GOT3 (cell line): ENCODE measurements around the gene SMOC2.
"Not testable (repeated sequence)": the region's sequence is repeated elsewhere in the genome, so short reads cannot be mapped to it uniquely, and the experiment has no call there.

Source experiments
- DNase-seq: peaks from one replicate; lab custom pipeline; 2025; ENCODE audit warnings: mixed read lengths; lab: John Stamatoyannopoulos, UW

SMOC2 gene

GRCh38 chr6:168517742-168518347 is 76.9 kb downstream of the SMOC2 start:
- no peak for DNase-seq

- DNase-seq, result no peak
These were observed 77.4 kb downstream of the SMOC2 start for GRCh38 chr6:168518348-168518745.

- no peak for DNase-seq
These were observed 77.9 kb downstream of the SMOC2 start for GRCh38 chr6:168518867-168519266.

DNA sequence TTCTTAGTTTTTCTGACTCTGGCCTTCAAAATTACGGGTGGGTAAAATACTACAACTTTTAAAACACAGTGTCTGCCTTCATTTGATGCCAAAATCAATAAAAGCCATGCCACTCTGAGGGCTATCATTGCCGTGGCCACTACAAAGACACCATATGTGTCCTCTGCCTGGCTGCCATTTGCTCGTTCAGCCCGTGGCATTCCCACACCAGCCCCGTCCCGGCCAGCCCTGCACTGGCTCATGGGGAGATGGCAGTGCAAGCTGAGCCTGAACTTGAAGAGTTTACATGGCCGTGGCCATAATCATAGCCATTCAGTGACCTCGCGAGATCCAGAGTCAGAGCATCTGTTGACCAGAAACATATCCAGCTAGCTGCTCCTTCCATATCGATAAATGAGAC is 79.2 kb downstream of the SMOC2 start:
- DNase-seq, result no peak

GRCh38 chr6:168524571-168525001 is 83.6 kb downstream of the SMOC2 start:
- DNase-seq, result no peak

GRCh38 chr6:168525114-168525513 is 84.1 kb downstream of the SMOC2 start:
- DNase-seq, result no peak

- DNase-seq, result no peak
These were observed 85.1 kb downstream of the SMOC2 start for GRCh38 chr6:168525926-168526630.

DNA sequence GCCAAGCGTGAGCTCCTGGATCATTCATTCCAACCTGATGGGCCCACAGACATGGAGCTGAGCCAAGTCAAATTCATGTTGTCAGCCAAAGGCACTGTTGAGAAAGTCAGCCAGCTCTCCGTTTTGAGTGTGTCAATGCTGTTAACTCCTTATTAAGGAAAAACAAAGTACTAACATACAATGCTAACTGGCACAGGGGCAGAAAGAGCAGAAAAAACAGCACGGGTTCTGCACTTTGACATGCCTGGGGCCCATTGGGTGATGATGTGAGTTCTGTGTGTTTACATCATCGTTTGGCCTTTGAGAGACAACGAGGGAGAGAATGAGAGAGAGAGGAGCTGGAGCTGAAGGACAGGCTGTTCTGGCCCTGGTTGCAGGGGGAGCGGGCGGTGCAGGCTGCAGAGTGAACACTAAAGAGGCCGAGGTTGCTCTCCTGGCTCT is 85.9 kb downstream of the SMOC2 start:
- DNase-seq, result no peak

DNA sequence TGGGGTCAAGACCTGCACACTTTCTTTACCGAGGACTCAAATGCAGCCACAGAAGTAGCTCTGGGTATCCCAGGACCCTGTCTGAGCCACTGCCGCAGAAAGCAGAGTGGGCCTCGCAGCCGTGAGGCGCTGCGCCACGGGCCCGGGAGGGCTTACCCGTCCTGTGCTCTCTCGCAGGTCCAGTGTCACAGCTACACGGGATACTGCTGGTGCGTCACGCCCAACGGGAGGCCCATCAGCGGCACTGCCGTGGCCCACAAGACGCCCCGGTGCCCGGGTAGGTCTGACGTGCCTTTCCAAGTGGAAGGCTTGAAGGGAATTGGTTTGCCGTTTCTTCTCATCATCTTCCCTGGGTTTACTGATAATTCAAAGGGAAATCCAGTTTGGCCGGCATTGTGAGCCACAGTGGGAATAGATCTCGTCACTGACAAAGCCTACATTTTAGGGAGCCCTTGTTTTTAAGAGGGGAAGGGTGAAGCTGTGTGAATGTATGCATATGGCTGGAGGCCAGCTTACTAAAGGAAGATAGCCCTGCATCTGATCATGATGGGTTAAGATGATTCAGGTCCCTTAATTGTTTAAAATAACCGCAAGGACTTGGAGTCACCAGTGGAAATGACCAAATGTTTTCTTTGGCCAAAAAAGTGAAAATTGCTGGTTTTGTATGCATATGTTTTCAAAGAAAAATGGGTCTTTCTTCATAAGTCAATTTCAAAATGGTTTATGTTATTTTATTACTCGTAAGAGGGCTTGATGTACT is 86.6 kb downstream of the SMOC2 start:
- DNase-seq, result no peak

DNA sequence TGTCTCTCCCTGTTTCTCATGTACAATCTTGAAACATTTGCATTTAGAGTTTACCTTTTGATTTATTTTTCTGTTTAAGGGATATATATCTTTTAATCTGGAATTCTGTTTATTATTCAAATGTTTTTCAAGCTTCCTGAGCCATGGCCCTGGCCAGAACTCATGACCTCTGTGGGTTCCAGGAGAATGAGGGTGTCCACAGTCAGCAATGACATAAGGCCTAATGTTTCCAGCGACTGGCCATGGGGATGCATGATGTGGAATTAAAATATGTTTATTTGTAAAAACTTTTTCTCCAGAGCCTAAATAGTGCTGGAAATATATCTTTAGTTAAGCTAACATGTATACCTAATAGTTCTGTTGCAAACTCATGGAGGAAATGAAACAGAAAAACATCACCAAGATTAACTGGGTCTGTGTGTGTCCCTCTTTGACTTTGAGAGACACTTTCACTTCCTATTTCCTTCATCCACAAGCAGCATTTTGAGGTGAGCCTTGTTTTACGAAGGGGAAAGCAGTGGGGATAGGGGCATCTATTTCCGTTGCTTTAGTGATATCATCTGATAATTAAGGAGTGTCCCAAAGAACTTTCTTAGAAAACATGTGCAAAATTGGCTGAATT is 87.6 kb downstream of the SMOC2 start:
- no peak for DNase-seq

GRCh38 chr6:168529214-168529613 is 88.2 kb downstream of the SMOC2 start:
- no peak for DNase-seq

GRCh38 chr6:168530653-168531071 is 89.7 kb downstream of the SMOC2 start:
- no peak for DNase-seq

DNA sequence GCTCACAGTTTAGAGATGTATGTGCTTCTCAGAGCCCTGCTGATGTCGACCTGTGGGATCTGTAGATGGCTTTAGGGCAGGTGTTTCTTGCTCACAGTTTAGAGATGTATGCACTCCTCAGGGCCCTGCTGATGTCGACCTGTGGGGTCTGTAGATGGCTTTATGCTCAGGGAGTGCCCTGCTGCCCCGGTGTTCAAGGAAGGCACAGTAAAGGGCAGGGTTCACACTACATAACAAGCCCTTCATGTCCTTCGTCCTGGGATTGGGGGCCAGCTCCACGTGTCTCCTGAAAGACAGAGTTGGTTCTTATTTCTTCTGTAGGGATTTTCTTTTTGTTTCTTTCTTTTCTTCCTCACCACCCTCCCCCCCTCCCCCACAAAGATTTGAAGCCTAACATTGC is 91.1 kb downstream of the SMOC2 start:
- DNase-seq, result no peak

DNA sequence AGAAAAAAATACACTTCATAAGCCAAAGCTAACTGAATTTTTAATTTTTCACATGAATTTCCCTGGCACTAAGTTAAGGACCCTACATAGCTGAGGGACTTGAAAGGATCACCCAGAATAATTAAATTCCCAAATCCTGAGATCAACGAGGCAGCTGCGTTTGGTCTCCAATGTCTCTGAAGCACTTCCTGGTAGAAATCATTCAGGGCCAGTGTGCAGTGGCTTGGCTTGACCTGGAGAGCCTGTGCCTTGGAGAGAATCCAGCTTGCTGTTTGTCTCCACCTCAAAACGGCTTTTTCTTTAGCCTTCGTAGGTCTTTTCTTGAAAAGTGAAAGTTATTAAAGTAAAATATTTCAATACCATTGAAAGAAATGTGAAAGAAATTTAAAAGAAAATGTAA is 92.4 kb downstream of the SMOC2 start:
- no peak for DNase-seq

DNA sequence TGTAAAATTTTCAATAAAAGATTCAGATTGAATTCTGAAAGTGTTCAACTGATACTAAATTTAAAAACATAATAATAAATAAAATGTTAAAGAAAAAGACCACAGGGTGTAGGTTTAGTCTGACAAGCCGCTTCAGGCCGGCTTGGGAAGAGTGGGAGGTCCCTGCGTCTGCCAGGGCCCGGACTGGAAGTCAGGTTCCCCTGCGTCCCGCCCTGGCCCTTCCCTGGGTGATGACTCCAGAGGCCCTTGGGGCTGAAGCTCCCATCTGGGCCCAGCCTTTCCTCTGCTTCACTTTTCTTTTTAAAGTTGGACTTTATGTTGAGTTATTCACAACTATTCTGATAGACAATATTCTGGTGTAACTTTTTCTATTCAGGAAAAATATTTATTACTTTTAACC is 93.3 kb downstream of the SMOC2 start:
- DNase-seq, result no peak

GRCh38 chr6:168535711-168536110 is 94.7 kb downstream of the SMOC2 start:
- DNase-seq, result no peak

- DNase-seq, result no peak
These were observed 95.2 kb downstream of the SMOC2 start for GRCh38 chr6:168536196-168536595.

DNA sequence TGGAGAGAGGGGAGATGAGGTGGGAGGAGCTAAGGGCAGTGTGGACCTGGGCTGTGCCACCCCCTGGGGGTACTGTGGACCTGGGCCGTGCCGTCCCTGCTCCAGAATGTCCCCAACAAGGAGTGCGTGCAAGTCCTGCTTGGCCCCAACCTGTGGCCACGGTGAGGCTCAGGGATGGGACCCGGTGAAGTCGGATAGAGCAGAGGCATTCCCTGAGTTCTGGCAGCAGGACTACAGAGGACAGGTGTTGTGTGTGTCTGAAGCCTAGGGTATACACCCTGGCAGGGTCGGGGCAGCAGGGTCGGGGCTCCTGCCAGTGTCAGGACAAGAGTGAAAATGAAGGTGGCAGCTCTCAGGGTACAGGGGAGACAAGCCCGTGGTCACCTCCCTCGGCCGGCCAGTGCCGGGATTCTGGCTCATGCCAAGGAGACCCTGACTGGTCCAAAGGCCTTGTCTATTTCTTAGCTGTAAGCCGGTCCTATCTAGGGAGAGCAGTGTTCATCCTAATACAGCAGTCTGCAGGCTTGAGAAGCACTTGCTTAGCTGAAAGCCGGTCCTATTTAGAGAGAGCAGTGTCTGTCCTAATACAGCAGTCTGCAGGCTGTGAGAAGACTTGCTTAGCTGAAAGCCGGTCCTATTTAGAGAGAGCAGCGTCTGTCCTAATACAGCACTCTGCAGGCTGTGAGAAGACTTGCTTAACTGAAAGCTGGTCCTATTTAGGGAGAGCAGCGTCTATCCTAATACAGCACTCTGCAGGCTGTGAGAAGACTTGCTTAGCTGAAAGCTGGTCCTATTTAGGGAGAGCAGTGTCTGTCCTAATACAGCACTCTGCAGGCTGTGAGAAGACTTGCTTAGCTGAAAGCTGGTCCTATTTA is 95.9 kb downstream of the SMOC2 start:
- DNase-seq, result no peak

DNA sequence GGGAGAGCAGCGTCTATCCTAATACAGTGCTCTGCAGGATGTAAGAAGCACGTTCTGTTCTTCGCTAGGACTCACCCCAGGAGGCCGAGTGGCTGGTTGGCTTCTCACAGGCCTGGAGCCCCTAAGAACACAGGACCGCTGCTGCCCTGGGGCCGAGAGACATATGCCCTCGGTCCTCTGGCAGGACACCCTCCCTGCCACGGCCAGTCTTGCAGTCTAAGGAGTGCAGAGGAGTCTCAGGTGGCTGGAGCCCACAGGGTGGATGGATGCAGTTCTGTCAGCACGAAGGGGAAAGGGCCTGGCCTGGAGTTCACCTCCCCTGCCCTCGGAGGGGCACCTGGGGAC is 96.5 kb downstream of the SMOC2 start:
- no peak for DNase-seq

GRCh38 chr6:168538188-168538891 is 97.4 kb downstream of the SMOC2 start:
- DNase-seq, result not testable (repeated sequence)
